Measurements from ENCODE around the gene ALDH3A2. TPM values are rescaled to one million over a fixed set of nuclear protein-coding genes. Genes with fewer than 3 reads are reported as not detected.

ALDH3A2 gene
- total and polyA plus RNA-seq, 2 of the 8 experiments (the other 6 are each of a cell fraction or from before 2014, with no cell fraction given) = 20.6 to 72.9 TPM

- no peak for TF ChIP-seq TEAD4 (IDR thresholded peaks at IDR 0.05; ENCODE audit: low read depth, low read length)
- no peak for TF ChIP-seq KDM1A (IDR thresholded peaks at IDR 0.05; ENCODE audit: borderline replicate concordance, low read length)
- no peak for TF ChIP-seq CBX5 (IDR thresholded peaks at IDR 0.05; ENCODE audit: low read depth, low read length)
- no peak for TF ChIP-seq NANOG (IDR thresholded peaks at IDR 0.05; ENCODE audit: insufficient read depth, low read depth, low read length, poor library complexity, severe bottlenecking)
- TF ChIP-seq TBP (IDR thresholded peaks at IDR 0.05; ENCODE audit: low read depth, low read length) = no peak
- TF ChIP-seq SIRT6 (IDR thresholded peaks at IDR 0.05; ENCODE audit: low read length) = no peak
- TF ChIP-seq ASH2L (IDR thresholded peaks at IDR 0.05; ENCODE audit: low read length) = no peak
Observed at GRCh38 chr17:19651451-19652238, 3.1 kb downstream of the ALDH3A2 start (continued).

Data from H1 (cell line).